HEK293 (cell line): Measurements from ENCODE around the gene PSORS1C2.

Experiments used
- BCL11A ChIP-seq: fragments of 450-650 bp; formaldehyde crosslinking; IDR thresholded peaks from 2 replicates; pipeline ENCODE4 v1.5.1; 2016; ENCODE audit warnings: low read depth, missing biosample characterization, missing genetic modification characterization
- BCL11B ChIP-seq: fragments of 450-650 bp; formaldehyde crosslinking; IDR thresholded peaks from 2 replicates; pipeline ENCODE4 v1.5.1; 2016; ENCODE audit warnings: low read depth, missing biosample characterization, missing genetic modification characterization
- EGR2 ChIP-seq: fragments of 450-650 bp; formaldehyde crosslinking; IDR thresholded peaks from 2 replicates; pipeline ENCODE4 v1.5.1; 2016; ENCODE audit warnings: low read depth, missing biosample characterization, missing genetic modification characterization
- GLIS1 ChIP-seq: fragments of 450-650 bp; formaldehyde crosslinking; IDR thresholded peaks from 2 replicates; pipeline ENCODE4 v1.5.1; 2016; ENCODE audit warnings: missing biosample characterization, missing genetic modification characterization
- KLF1 ChIP-seq: fragments of 450-650 bp; formaldehyde crosslinking; IDR thresholded peaks from 2 replicates; pipeline ENCODE4 v1.5.1; 2016; ENCODE audit warnings: missing biosample characterization, missing genetic modification characterization
- PATZ1 ChIP-seq: fragments of 450-650 bp; formaldehyde crosslinking; IDR thresholded peaks from 2 replicates; pipeline ENCODE4 v1.5.1; 2016; ENCODE audit warnings: missing biosample characterization, missing genetic modification characterization
- REST ChIP-seq: fragments of 450-650 bp; formaldehyde crosslinking; IDR thresholded peaks from 2 replicates; pipeline ENCODE4 v1.5.1; 2016; ENCODE audit warnings: missing biosample characterization, missing genetic modification characterization
- SP7 ChIP-seq: fragments of 450-650 bp; formaldehyde crosslinking; IDR thresholded peaks from 2 replicates; pipeline ENCODE4 v1.5.1; 2016; ENCODE audit warnings: missing biosample characterization, missing genetic modification characterization
- ZBTB17 ChIP-seq: fragments of 450-650 bp; formaldehyde crosslinking; IDR thresholded peaks from 2 replicates; pipeline ENCODE4 v1.5.1; 2016; ENCODE audit warnings: missing biosample characterization, missing genetic modification characterization
- ZBTB26 ChIP-seq: fragments of 450-650 bp; formaldehyde crosslinking; optimal IDR thresholded peaks from 2 replicates; pipeline ENCODE3; 2016; ENCODE audit warnings: missing biosample characterization, mild to moderate bottlenecking, missing genetic modification characterization
- ZFHX2 ChIP-seq: fragments of 450-650 bp; formaldehyde crosslinking; conservative IDR thresholded peaks from 2 replicates; pipeline ENCODE4 v1.5.1; 2016; ENCODE audit warnings: missing biosample characterization, missing genetic modification characterization
- ZFP37 ChIP-seq: fragments of 450-650 bp; formaldehyde crosslinking; IDR thresholded peaks from 2 replicates; pipeline ENCODE4 v1.5.1; 2016; ENCODE audit warnings: missing biosample characterization, missing genetic modification characterization
- ZNF184 ChIP-seq: fragments of 450-650 bp; IDR thresholded peaks from 2 replicates; pipeline ENCODE4 v1.5.1; 2018; ENCODE audit warnings: missing biosample characterization, mild to moderate bottlenecking, missing genetic modification characterization
- ZNF2 ChIP-seq: fragments of 450-650 bp; formaldehyde crosslinking; IDR thresholded peaks from 2 replicates; pipeline ENCODE4 v1.5.1; 2016; ENCODE audit warnings: missing biosample characterization, missing genetic modification characterization
- ZNF335 ChIP-seq: fragments of 450-650 bp; formaldehyde crosslinking; conservative IDR thresholded peaks from 2 replicates; pipeline ENCODE4 v1.5.1; 2016; ENCODE audit warnings: missing biosample characterization, missing genetic modification characterization
- ZNF362 ChIP-seq: fragments of 450-650 bp; formaldehyde crosslinking; IDR thresholded peaks from 2 replicates; pipeline ENCODE4 v1.5.1; 2016; ENCODE audit warnings: missing biosample characterization, missing genetic modification characterization
- ZNF366 ChIP-seq: fragments of 450-650 bp; formaldehyde crosslinking; conservative IDR thresholded peaks from 2 replicates; pipeline ENCODE4 v1.5.1; 2016; ENCODE audit warnings: missing biosample characterization, missing genetic modification characterization
- ZNF398 ChIP-seq: fragments of 450-650 bp; formaldehyde crosslinking; IDR thresholded peaks from 2 replicates; pipeline ENCODE4 v1.5.1; 2017; ENCODE audit warnings: missing biosample characterization, missing genetic modification characterization
- ZNF433 ChIP-seq: fragments of 450-650 bp; formaldehyde crosslinking; IDR thresholded peaks from 2 replicates; pipeline ENCODE4 v1.5.1; 2016; ENCODE audit warnings: missing biosample characterization, missing genetic modification characterization, low read depth
- ZNF629 ChIP-seq: fragments of 450-650 bp; formaldehyde crosslinking; IDR thresholded peaks from 2 replicates; pipeline ENCODE4 v1.5.1; 2017; ENCODE audit warnings: missing biosample characterization, missing genetic modification characterization
- ZNF660 ChIP-seq: fragments of 450-650 bp; IDR thresholded peaks from 2 replicates; pipeline ENCODE4 v1.5.1; 2018; ENCODE audit warnings: missing biosample characterization, mild to moderate bottlenecking, missing genetic modification characterization
- ZNF692 ChIP-seq: fragments of 450-650 bp; formaldehyde crosslinking; IDR thresholded peaks from 2 replicates; pipeline ENCODE4 v1.5.1; 2016; ENCODE audit warnings: missing biosample characterization, missing genetic modification characterization
- ZNF704 ChIP-seq: fragments of 450-650 bp; formaldehyde crosslinking; IDR thresholded peaks from 2 replicates; pipeline ENCODE4 v1.5.1; 2016; ENCODE audit warnings: missing biosample characterization, missing genetic modification characterization
- ZNF776 ChIP-seq: fragments of 450-650 bp; formaldehyde crosslinking; IDR thresholded peaks from 2 replicates; pipeline ENCODE4 v1.5.0; 2017; ENCODE audit warnings: missing biosample characterization, missing genetic modification characterization, borderline replicate concordance
- ZSCAN30 ChIP-seq: fragments of 450-650 bp; IDR thresholded peaks from 2 replicates; pipeline ENCODE4 v1.5.1; 2018; ENCODE audit warnings: missing biosample characterization, mild to moderate bottlenecking, missing genetic modification characterization, moderate library complexity

The PSORS1C2 gene

GRCh38 chr6:31122791-31123706 lies 15.8 kb downstream of the PSORS1C2 start (continued):
- TF ChIP-seq ZNF692 (tag by site-specific recombination) (peak; percentile 56; the same call in 1 of the 2 replicates), ZBTB26 (tag by site-specific recombination) (peak; percentile 9), BCL11A (tag by site-specific recombination) (0 out of 2 replicates have a peak, but pooled peaks have one; percentile 24), ZNF629 (tag by site-specific recombination) (peak; percentile 79), SP7 (tag by site-specific recombination) (peak; percentile 63; the same call in 1 of the 2 replicates), ZNF335 (tag by site-specific recombination) (0 out of 2 replicates have a peak, but pooled peaks have one; percentile 15), EGR2 (tag by site-specific recombination) (peak; percentile 66), ZFP37 (tag by site-specific recombination) (no peak), PATZ1 (peak; percentile 30), REST (no peak), ZNF362 (no peak), ZNF2 (no peak), ZNF398 (peak; percentile 32; the same call in 1 of the 2 replicates), ZSCAN30 (0 out of 2 replicates have a peak, but pooled peaks have one; percentile 22), BCL11B (tag by site-specific recombination) (no peak), ZNF776 (tag by site-specific recombination) (no peak), ZNF704 (tag by site-specific recombination) (no peak), ZNF366 (tag by site-specific recombination) (peak; percentile 59), KLF1 (tag by site-specific recombination) (peak; percentile 42), ZNF433 (tag by site-specific recombination) (no peak), ZFHX2 (tag by site-specific recombination) (peak; percentile 88), ZBTB17 (tag by site-specific recombination) (peak; percentile 64), ZNF184 (tag by site-specific recombination) (peak; percentile 41; the same call in 1 of the 2 replicates), ZNF660 (tag by site-specific recombination) (peak; percentile 94), GLIS1 (tag by site-specific recombination) (peak; percentile 48)
